Stimulated activated memory B cell treated with anti-CD40 and anti-IgM and Interleukin-4, amounts not matched to agents 10 μg/mL and 1 μg/mL and 100 μg/mL, for 72 hours (primary cell): Measurements from ENCODE around the gene NECTIN2.
"Not testable (repeated sequence)": the region's sequence is repeated elsewhere in the genome, so short reads cannot be mapped to it uniquely, and the experiment has no call there.

Experiments used
- ATAC-seq: fragments of 150-1000 bp; cut with Tn5 transposase; 2 replicates; pipeline ENCODE4 v1.10.0; 2021
- H3K27ac Mint-ChIP-seq: one replicate; pipeline ENCODE4 v1.8.0; 2022; ENCODE audit warnings: mild to moderate bottlenecking, mixed read lengths
- H3K27me3 Mint-ChIP-seq: one replicate; pipeline ENCODE4 v1.8.0; 2022; ENCODE audit warnings: mixed read lengths
- H3K36me3 Mint-ChIP-seq: one replicate; pipeline ENCODE4 v1.8.0; 2022; ENCODE audit warnings: mixed read lengths
- H3K4me1 Mint-ChIP-seq: one replicate; pipeline ENCODE4 v1.8.0; 2022; ENCODE audit warnings: mixed read lengths
- H3K4me3 Mint-ChIP-seq: one replicate; pipeline ENCODE4 v1.8.0; 2022; ENCODE audit warnings: mild to moderate bottlenecking, moderate library complexity, mixed read lengths
- H3K9me3 Mint-ChIP-seq: one replicate; pipeline ENCODE4 v1.8.0; 2022; ENCODE audit warnings: mixed read lengths

The NECTIN2 gene

GRCh38 chr19:44900328-44901244 is 54.5 kb downstream of the NECTIN2 start:
- H3K36me3 Mint-ChIP-seq, result peaks cover 44% of the 10 kb centered on the region
- H3K27ac Mint-ChIP-seq, result no peak overlapping the region
- H3K4me1 Mint-ChIP-seq, result peaks cover 19% of the 10 kb centered on the region
- H3K27me3 Mint-ChIP-seq, result peaks cover 7% of the 10 kb centered on the region
- ATAC-seq, result no peak
- no peaks in the 10 kb centered on the region for H3K9me3 Mint-ChIP-seq
- H3K4me3 Mint-ChIP-seq, result no peak overlapping the region

- peak; percentile 18 for ATAC-seq
- Mint-ChIP-seq H3K27ac (no peak overlapping the region), H3K4me3 (no peak overlapping the region), H3K9me3 (no peaks in the 10 kb centered on the region), H3K4me1 (peaks cover 27% of the 10 kb centered on the region), H3K36me3 (peaks cover 30% of the 10 kb centered on the region), H3K27me3 (peaks cover 24% of the 10 kb centered on the region)
Observed at GRCh38 chr19:44903216-44903601, 57.1 kb downstream of the NECTIN2 start.

GRCh38 chr19:44903602-44904425 is 57.7 kb downstream of the NECTIN2 start:
- Mint-ChIP-seq H3K4me1 (peaks cover 27% of the 10 kb centered on the region), H3K27me3 (peaks cover 24% of the 10 kb centered on the region), H3K27ac (no peak overlapping the region), H3K9me3 (no peaks in the 10 kb centered on the region), H3K36me3 (peaks cover 28% of the 10 kb centered on the region), H3K4me3 (no peak overlapping the region)
- peak; percentile 70 for ATAC-seq

GRCh38 chr19:44904426-44904994 is 58.4 kb downstream of the NECTIN2 start:
- Mint-ChIP-seq H3K27me3 (peaks cover 24% of the 10 kb centered on the region), H3K4me1 (peaks cover 27% of the 10 kb centered on the region), H3K4me3 (no peak overlapping the region), H3K9me3 (no peaks in the 10 kb centered on the region), H3K36me3 (peaks cover 28% of the 10 kb centered on the region), H3K27ac (no peak overlapping the region)
- ATAC-seq, result no peak

- ATAC-seq, result peak; percentile 18
- peak within 1 kb of the TSS; percentile 19 for H3K4me3 Mint-ChIP-seq
- peaks cover 27% of the 10 kb centered on the region for H3K4me1 Mint-ChIP-seq
- H3K27ac Mint-ChIP-seq, result peak within 1 kb of the TSS; percentile 3
- H3K36me3 Mint-ChIP-seq, result peaks cover 18% of the 10 kb centered on the region
- no peaks in the 10 kb centered on the region for H3K9me3 Mint-ChIP-seq
- H3K27me3 Mint-ChIP-seq, result peaks cover 27% of the 10 kb centered on the region
Observed at GRCh38 chr19:44905437-44906160, 59.5 kb downstream of the NECTIN2 start, which contains the start of gene APOE. TSS of gene APOE (plus strand) at chr19:44905796. CDS start at chr19:44906625, 829 bp downstream.

GRCh38 chr19:44907613-44908012 is 61.5 kb downstream of the NECTIN2 start:
- ATAC-seq, result no peak
- H3K27me3 Mint-ChIP-seq, result peaks cover 47% of the 10 kb centered on the region
- peaks cover 4% of the 10 kb centered on the region for H3K36me3 Mint-ChIP-seq
- no peak overlapping the region for H3K27ac Mint-ChIP-seq
- H3K4me3 Mint-ChIP-seq, result no peak overlapping the region
- H3K4me1 Mint-ChIP-seq, result peaks cover 32% of the 10 kb centered on the region
- no peaks in the 10 kb centered on the region for H3K9me3 Mint-ChIP-seq

- no peak for ATAC-seq
- H3K27me3 Mint-ChIP-seq, result peaks cover 54% of the 10 kb centered on the region
- no peaks in the 10 kb centered on the region for H3K36me3 Mint-ChIP-seq
- H3K4me3 Mint-ChIP-seq, result no peak overlapping the region
- no peak overlapping the region for H3K27ac Mint-ChIP-seq
- H3K4me1 Mint-ChIP-seq, result peaks cover 31% of the 10 kb centered on the region
- H3K9me3 Mint-ChIP-seq, result no peaks in the 10 kb centered on the region
Observed at GRCh38 chr19:44908074-44908835, 62.2 kb downstream of the NECTIN2 start.

- H3K27me3 Mint-ChIP-seq, result peaks cover 60% of the 10 kb centered on the region
- ATAC-seq, result no peak
- H3K4me1 Mint-ChIP-seq, result peaks cover 32% of the 10 kb centered on the region
- no peak overlapping the region for H3K4me3 Mint-ChIP-seq
- H3K9me3 Mint-ChIP-seq, result no peaks in the 10 kb centered on the region
- H3K36me3 Mint-ChIP-seq, result no peaks in the 10 kb centered on the region
- H3K27ac Mint-ChIP-seq, result no peak overlapping the region
Observed at GRCh38 chr19:44908836-44909261, 62.8 kb downstream of the NECTIN2 start.

GRCh38 chr19:44909775-44910174 is 63.7 kb downstream of the NECTIN2 start:
- Mint-ChIP-seq H3K36me3 (no peaks in the 10 kb centered on the region), H3K4me1 (peaks cover 41% of the 10 kb centered on the region), H3K27me3 (peaks cover 67% of the 10 kb centered on the region), H3K27ac (peak overlapping the region; percentile 31), H3K9me3 (no peaks in the 10 kb centered on the region), H3K4me3 (no peak overlapping the region)
- no peak for ATAC-seq

GRCh38 chr19:44911896-44912295 is 65.8 kb downstream of the NECTIN2 start:
- H3K27me3 Mint-ChIP-seq, result peaks cover 47% of the 10 kb centered on the region
- H3K9me3 Mint-ChIP-seq, H3K4me3 Mint-ChIP-seq: not testable (repeated sequence)

GRCh38 chr19:44912854-44913253 is 66.8 kb downstream of the NECTIN2 start:
- Mint-ChIP-seq H3K9me3 (no peaks in the 10 kb centered on the region), H3K27ac (peak overlapping the region; percentile 92), H3K36me3 (no peaks in the 10 kb centered on the region), H3K27me3 (peaks cover 43% of the 10 kb centered on the region), H3K4me3 (no peak overlapping the region), H3K4me1 (peaks cover 23% of the 10 kb centered on the region)
- ATAC-seq, result no peak

More at GRCh38 chr19:44911896-44912295, 65.8 kb downstream of the NECTIN2 start:
- H3K4me1 Mint-ChIP-seq, result peaks cover 25% of the 10 kb centered on the region
- H3K27ac Mint-ChIP-seq, ATAC-seq, H3K36me3 Mint-ChIP-seq: not testable (repeated sequence)

- Mint-ChIP-seq H3K27ac (peak overlapping the region; percentile 92), H3K4me1 (peaks cover 23% of the 10 kb centered on the region), H3K27me3 (peaks cover 43% of the 10 kb centered on the region), H3K4me3 (peak overlapping the region; percentile 92)
- H3K36me3 Mint-ChIP-seq, ATAC-seq, H3K9me3 Mint-ChIP-seq: not testable (repeated sequence)
Observed at GRCh38 chr19:44913512-44914432, 67.7 kb downstream of the NECTIN2 start.
